Neutrophil (primary cell): ENCODE data around the gene ADH7.

Experiments used
- H3K27ac ChIP-seq: fragments of 200-600 bp; sonication (generic); 2 replicates; pipeline ENCODE4 v1.5.1; 2016; ENCODE audit warnings: mild to moderate bottlenecking, moderate library complexity
- H3K27me3 ChIP-seq: fragments of 200-600 bp; sonication (generic); 2 replicates; pipeline ENCODE4 v1.6.0; 2016; ENCODE audit warnings: mild to moderate bottlenecking
- H3K36me3 ChIP-seq: fragments of 200-600 bp; sonication (generic); 2 replicates; pipeline ENCODE4 v1.5.1; 2017
- H3K4me1 ChIP-seq, 2 experiments: fragments of 200-600 bp in 1 of 2; sonication (generic) in 1 of 2; 1 replicate in 1 of 2; 2 replicates in 1 of 2; pipeline versions ENCODE4 v1.5.1 to v1.6.1; 2013 to 2016; ENCODE audit warnings: low read depth in 1 of 2, low read length in 1 of 2, mild to moderate bottlenecking in 1 of 2, moderate library complexity in 1 of 2; ENCODE audit not compliant: control insufficient read depth in 1 of 2, insufficient read depth in 1 of 2
- H3K4me3 ChIP-seq, 2 experiments: fragments of 200-600 bp in 1 of 2; sonication (generic) in 1 of 2; 1 replicate in 1 of 2; 2 replicates in 1 of 2; pipeline ENCODE4 v1.5.1; 2013 to 2016; ENCODE audit warnings: low read depth in 1 of 2, low read length in 1 of 2, mild to moderate bottlenecking in 1 of 2, moderate library complexity in 1 of 2
- H3K9me3 ChIP-seq: fragments of 200-600 bp; sonication (generic); 2 replicates; pipeline ENCODE4 v1.5.1; 2016
- CTCF ChIP-seq: fragments of 200-600 bp; sonication (generic); IDR thresholded peaks from 2 replicates; pipeline ENCODE4 v1.5.1; 2016; ENCODE audit warnings: antibody characterized with exemption

Gene ADH7

GRCh38 chr4:99438405-99438780 is 3.3 kb upstream of the ADH7 start:
- no peak overlapping the region for H3K4me3 ChIP-seq
- no peaks in the 10 kb centered on the region for H3K9me3 ChIP-seq
- TF ChIP-seq CTCF: no peak
- H3K36me3 ChIP-seq: no peaks in the 10 kb centered on the region
- H3K27ac ChIP-seq: no peak overlapping the region
- H3K27me3 ChIP-seq: no peaks in the 10 kb centered on the region
- H3K4me1 ChIP-seq: no peaks in the 10 kb centered on the region

GRCh38 chr4:99437723-99438404 is 2.7 kb upstream of the ADH7 start:
- TF ChIP-seq CTCF: no peak
- H3K36me3 ChIP-seq: no peaks in the 10 kb centered on the region
- no peaks in the 10 kb centered on the region for H3K27me3 ChIP-seq
- no peaks in the 10 kb centered on the region for H3K9me3 ChIP-seq
- no peak overlapping the region for H3K27ac ChIP-seq
- no peaks in the 10 kb centered on the region for H3K4me1 ChIP-seq
- no peak overlapping the region for H3K4me3 ChIP-seq

GRCh38 chr4:99436976-99437722 is 2.0 kb upstream of the ADH7 start:
- no peak overlapping the region for H3K27ac ChIP-seq
- no peaks in the 10 kb centered on the region for H3K4me1 ChIP-seq
- no peaks in the 10 kb centered on the region for H3K36me3 ChIP-seq
- no peak for TF ChIP-seq CTCF
- no peaks in the 10 kb centered on the region for H3K9me3 ChIP-seq
- H3K4me3 ChIP-seq: no peak overlapping the region
- H3K27me3 ChIP-seq: no peaks in the 10 kb centered on the region

GRCh38 chr4:99436462-99436861 is 1.3 kb upstream of the ADH7 start:
- no peak overlapping the region for H3K27ac ChIP-seq
- no peaks in the 10 kb centered on the region for H3K27me3 ChIP-seq
- no peak overlapping the region for H3K4me3 ChIP-seq
- no peak for TF ChIP-seq CTCF
- no peaks in the 10 kb centered on the region for H3K4me1 ChIP-seq
- H3K9me3 ChIP-seq: no peaks in the 10 kb centered on the region
- no peaks in the 10 kb centered on the region for H3K36me3 ChIP-seq

GRCh38 chr4:99430106-99430505 is 5.0 kb downstream of the ADH7 start:
- Histone ChIP-seq H3K36me3 (no peaks in the 10 kb centered on the region), H3K9me3 (no peaks in the 10 kb centered on the region), H3K4me1 (no peaks in the 10 kb centered on the region), H3K27ac (no peak overlapping the region), H3K27me3 (no peaks in the 10 kb centered on the region), H3K4me3 (no peak overlapping the region)
- no peak for TF ChIP-seq CTCF
